T47D (cell line): ENCODE data around the gene TEPSIN.
A peak's percentile ranks its signal among the peaks of the same experiment; 100 is the strongest.

ENCODE experiments used
- DNase-seq, 2 experiments: peaks; one replicate each; pipeline versions ENCODE4 v3.0.0 to v3.0.0-alpha.2; 2011 to 2012; ENCODE audit warnings: low read depth in 1 of 2, low spot score in 1 of 2
- JUND ChIP-seq: IDR thresholded peaks from 2 replicates; pipeline ENCODE4 v1.6.1; 2012; ENCODE audit warnings: low read depth
- in situ Hi-C: cut with HindIII; loops from 2 replicates; pipeline ENCODE4 v1.10.0; 2016; ENCODE audit warnings: low sequenced_read_pairs, low pct_unique_long_range_greater_than_20kb

TEPSIN gene

DNA sequence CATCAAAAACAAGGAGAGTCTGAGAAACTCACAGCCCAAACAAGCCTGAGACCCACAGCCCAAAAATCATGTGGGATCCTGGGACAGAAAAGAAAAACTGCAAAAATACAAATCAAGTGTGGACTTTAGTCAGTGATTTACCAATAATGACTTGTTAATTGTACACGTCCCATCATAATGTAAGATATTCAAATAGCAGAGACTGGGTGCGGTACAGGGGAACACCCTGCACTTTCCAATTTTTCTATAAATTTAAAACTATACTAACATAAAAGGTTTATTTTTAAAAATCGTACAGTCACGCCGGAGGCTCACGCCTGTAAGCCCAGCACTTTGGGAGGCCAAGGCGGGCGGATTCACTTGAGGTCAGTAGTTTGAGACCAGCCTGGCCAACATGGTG is 24.9 kb downstream of the TEPSIN start:
- DNase-seq: no peak
- in situ Hi-C loops: no loop called here
- no peak for TF ChIP-seq JUND

GRCh38 chr17:81212365-81212764 is 26.5 kb downstream of the TEPSIN start:
- no peak for DNase-seq
- no peak for TF ChIP-seq JUND
- in situ Hi-C loops: no loop called here

DNA sequence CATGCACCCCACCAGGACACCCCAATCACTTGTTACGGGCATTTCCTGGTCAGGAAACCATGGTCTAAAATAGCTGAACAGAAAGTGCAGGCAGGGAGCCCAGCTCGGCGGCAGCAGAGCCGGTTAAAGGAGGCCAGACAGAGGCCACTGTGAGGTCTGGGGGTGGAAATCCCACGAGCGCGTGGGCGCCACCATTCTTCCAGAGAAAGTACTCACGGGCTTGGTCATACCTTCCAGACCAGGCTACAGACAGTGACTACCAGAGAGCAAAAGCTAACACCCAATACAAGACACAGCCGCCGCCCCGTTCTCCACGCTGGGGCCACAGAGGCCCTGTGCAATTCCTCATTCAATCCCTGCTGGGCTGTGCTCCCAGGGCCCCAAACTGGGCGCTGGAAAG is 28.0 kb downstream of the TEPSIN start:
- in situ Hi-C loops: no loop called here
- no peak for DNase-seq
- TF ChIP-seq JUND: no peak

DNA sequence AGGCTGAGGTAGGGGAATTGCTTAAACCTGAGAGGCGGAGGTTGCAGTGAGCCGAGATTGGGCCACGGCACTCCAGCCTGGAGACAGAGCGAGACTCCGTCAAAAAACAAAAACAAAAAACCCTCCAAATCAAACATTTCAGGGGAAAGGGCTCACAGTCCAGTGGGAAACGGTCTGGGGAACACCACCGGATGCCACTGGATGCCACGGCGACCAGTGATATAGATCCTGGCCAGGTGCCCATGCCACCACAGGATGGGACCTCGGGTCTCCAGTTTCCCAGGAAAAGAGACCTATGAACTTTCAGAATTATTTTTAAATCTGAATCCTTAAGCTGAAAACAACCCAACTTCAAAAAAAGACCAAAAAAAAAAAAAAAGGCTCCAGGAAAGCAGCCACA is 28.4 kb downstream of the TEPSIN start:
- no peak for DNase-seq
- in situ Hi-C loops: no loop called here
- no peak for TF ChIP-seq JUND

GRCh38 chr17:81209141-81209540 is 29.7 kb downstream of the TEPSIN start:
- DNase-seq: no peak
- in situ Hi-C loops: no loop called here
- TF ChIP-seq JUND: no peak

DNA sequence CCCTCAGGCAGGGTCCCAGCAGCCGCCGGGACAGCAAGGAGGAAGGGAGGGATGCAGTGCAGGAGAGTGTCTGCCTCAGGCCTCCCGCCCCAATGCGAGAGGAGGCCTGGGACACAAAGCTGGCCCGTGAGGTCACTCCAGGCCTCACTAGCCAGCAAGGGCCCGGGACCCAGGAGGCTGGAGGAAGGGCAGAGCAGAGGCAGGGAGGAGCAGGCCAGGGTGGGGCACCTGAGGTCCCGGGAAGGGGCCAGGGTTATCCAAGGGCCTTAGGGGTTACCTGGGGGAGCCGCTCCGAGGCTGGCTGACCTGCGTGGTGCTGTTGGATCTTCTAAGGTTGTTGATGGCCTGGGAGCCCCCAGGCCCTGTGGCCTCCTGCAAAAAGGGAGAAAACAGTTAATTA is 30.2 kb downstream of the TEPSIN start:
- in situ Hi-C loops: no loop called here
- no peak for DNase-seq
- no peak for TF ChIP-seq JUND

- no peak for DNase-seq
- in situ Hi-C loops: no loop called here
- no peak for TF ChIP-seq JUND
Observed at GRCh38 chr17:81207610-81208581, 31.0 kb downstream of the TEPSIN start.

DNA sequence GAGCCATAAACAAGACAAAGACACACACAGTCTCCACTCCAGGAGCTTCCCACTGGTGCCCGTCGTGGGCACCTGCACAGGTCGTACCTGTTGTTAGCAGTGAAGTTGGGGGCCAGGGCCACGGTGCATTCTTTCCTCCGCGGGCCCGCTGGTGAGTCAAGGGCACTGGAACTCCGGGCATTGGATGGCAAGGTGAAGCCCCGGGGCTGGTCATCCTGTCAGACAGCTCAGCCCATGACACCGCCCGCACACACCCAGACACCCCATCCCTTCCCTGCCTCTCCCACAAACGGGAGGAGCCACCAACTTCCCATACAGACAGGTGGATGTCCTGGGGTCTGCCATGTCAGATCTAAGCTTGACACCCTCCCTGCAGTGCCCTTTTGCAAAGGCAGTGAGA is 32.2 kb downstream of the TEPSIN start:
- DNase-seq: no peak
- no peak for TF ChIP-seq JUND
- in situ Hi-C loops: no loop called here

- in situ Hi-C loops: no loop called here
- no peak for TF ChIP-seq JUND
- DNase-seq: no peak
Observed at GRCh38 chr17:81206166-81206565, 32.7 kb downstream of the TEPSIN start.

GRCh38 chr17:81204578-81204977 is 34.3 kb downstream of the TEPSIN start:
- in situ Hi-C loops: no loop called here
- TF ChIP-seq JUND: no peak
- DNase-seq: no peak

DNA sequence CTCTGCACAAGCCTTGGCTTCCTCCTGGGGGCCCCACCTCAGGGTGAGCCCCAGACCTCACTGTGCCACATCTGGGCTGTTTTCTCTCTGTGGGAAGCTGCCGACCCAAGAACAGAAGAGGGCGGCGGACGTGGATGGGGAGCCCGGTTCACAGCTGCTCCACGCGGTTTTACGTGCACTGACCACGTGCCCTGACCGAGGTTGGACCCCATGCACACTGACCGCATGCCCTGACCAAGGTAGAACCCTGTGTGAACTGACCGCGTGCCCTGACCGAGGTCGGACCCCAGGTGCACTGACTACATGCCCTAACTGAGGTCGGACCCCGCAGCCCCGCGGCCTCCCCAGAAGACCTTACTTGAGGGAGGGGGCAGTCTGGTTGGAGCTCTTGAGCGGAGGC is 35.7 kb downstream of the TEPSIN start:
- DNase-seq: no peak
- in situ Hi-C loops: no loop called here
- no peak for TF ChIP-seq JUND

GRCh38 chr17:81202318-81202717 is 36.5 kb downstream of the TEPSIN start:
- no peak for DNase-seq
- no peak for TF ChIP-seq JUND
- in situ Hi-C loops: no loop called here

- no peak for TF ChIP-seq JUND
- in situ Hi-C loops: no loop called here
- peak; percentile 79 to 89 for DNase-seq
Observed at GRCh38 chr17:81200695-81201580, 37.9 kb downstream of the TEPSIN start.
